GM18520 (cell line): Measurements from ENCODE around the gene PROB1.
A peak's percentile ranks its signal among the peaks of the same experiment; 100 is the strongest.
"Not testable (repeated sequence)": the region's sequence is repeated elsewhere in the genome, so short reads cannot be mapped to it uniquely, and the experiment has no call there.

Experiments used
- ATAC-seq: cut with Tn5 transposase; IDR thresholded peaks from one replicate; pipeline ENCODE4 v1.9.1; 2021; ENCODE audit not compliant: unreplicated experiment

The PROB1 gene

DNA sequence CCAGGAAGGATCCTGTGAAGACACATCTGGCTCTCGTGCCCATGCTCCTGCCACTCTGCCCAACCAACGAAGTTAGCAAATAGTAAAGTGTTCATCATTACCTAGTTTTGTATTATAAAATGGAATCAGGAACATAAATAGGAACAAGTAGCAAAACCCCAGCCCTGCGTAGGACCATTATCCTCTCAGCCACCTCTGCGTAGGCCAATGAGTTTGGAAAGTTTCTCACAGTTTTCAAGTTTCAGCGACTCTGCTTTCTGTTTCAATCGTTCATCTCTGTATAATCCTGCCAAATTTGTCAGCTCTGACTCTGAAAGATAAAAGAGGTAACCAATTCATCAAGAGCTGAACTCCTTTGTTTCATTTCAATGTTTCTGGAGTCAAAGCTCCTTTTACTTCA is 19.1 kb upstream of the PROB1 start:
- ATAC-seq = no peak

DNA sequence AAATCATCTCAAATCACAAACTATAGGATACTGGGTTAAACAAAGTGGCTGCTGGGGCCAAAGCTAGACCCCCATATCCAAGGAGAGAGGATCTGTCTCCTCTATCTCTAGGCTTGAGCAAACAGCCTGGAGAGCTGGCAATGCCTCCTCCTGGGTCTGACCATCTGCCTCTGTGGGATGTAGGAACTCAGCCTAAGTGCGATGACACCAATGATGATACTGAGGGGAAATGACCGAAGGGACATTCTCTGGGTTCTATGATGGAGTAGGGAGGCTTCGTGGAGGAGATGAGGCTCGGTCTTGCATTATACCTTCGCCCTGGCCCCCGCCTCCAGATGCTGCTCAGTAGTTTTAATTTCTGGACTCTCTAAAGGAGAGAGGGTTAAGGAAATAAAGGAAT is 18.2 kb upstream of the PROB1 start:
- no peak for ATAC-seq

DNA sequence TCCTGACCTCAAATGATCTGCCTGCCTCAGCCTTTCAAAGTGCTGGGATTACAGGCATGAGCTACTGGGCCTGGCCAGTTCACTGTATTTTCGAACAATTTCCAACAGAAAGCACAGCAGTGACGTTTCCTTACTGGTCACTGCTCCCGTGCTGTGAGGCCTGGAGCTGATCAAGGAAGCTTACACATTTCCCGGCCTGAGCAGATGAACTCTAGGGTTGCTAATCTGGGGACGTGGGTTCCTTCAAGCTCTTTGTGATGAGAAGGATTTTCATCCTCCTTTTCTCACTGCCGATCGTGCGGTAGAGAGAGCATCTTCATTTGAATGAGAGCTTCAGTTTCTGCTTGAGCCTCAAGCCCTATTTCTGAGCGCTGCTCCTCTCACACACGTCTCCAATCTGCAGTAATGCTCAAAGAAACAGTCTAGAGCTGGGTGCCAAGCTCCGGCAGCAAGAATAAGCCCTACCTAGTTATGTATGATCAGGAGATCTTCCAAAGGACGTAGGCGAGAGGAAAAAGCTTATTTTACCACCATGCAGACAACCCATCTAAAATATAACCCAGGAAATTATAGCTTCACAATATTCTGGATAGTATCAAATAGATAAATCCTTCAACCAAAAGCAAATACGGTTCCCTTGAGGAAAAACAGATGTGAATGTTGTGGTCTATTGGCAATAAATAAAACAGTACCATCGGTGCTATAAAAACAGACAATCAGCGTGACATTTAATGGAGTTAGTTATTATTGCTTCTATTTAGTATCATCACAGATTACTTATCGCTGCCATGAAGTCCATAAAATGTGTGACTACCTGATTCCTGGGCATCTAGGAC is 16.3 kb upstream of the PROB1 start:
- no peak for ATAC-seq

DNA sequence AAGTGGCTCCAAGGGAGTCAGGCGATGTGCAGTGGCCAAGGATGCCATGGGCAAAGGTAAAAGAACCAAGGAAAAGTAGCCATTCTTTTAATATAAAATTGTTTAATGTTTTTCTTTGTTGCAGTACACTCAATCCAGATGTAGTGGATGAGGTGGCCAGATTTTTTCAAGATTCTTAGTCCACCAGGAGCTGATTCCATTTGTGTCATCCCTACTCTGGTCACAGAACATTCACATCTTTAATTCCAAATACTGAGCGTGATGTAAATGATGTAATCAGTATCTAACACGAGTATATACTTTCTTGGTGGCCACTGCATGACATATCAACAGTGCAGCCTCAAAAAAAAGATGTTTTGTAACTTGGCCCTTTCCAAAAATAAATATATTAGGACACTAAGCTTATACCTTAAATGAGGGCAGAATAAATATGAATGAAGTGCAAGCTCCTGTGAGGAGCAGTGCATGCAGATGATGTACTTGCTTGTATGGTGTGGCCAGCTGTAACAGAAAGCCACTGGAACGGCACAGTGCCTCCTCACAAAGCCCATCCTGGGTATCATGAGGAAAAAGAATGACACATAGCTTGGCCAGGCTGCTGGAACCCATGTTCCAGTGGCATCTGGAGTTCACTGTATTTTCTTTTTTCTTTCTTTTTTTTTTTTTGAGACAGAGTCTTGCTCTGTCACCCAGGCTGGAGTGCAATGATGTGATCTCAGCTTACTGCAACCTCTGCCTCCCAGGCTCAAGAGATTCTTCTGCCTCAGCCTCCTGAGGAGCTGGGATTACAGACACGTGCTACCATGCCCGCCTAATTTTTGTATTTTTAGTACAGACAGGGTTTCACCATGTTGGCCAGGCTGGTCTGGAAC is 15.5 kb upstream of the PROB1 start:
- ATAC-seq = no peak

DNA sequence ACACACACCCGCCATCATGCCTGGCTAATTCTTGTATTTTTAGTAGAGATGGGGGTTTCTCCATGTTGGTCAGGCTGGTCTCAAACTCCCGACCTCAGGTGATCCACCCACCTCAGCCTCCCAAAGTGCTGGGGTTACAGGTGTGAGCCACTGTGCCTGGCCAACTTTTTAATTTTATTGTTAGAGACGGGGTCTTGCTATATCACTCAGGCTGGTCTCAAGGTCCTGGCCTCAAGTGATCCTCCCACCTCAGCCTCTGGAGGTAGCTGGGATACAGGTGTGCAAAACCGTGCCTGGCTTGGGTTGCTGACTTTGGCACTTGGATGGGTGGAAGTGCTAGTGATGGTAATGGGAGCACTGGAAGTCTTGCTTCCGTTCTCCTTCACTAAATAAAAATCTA is 14.2 kb upstream of the PROB1 start:
- not testable (repeated sequence) for ATAC-seq

DNA sequence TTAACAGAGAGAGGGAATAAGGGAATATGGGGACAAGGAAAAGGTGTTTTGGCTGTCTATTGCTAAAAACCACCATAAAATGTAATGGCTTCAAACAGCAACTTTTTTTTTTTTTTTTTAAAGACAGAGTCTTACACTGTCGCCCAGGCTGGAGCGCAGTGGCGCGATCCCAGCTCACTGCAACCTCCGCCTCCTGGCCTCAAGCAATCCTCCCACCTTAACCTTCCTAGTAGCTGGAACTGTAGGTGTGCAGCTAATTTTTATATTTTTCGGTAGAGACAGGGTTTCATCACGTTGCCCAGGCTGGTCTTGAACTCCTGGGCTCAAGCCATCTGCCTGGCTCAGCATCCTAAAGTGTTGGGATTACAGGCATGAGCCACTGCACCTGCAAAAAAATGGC is 13.3 kb upstream of the PROB1 start:
- ATAC-seq = no peak

DNA sequence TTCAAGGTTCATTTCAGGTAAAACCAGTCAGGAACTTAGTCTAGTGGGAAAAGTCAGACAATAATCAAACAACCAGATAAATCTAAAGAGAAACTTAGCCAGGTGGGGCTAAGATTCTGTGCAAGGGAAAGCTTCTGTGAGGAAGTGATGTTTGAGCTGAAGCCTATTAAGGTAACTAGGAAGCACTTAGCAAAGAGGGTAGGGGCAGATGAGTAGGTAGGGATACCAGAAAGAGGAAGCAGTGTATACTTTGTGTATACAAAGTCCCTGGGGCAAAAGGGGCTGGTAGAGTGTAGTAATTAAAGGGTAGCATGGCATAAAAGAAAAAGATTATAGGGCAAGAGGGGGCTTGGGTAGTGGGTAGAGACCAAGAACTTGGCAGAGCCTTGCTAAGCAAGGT is 12.6 kb upstream of the PROB1 start:
- no peak for ATAC-seq

DNA sequence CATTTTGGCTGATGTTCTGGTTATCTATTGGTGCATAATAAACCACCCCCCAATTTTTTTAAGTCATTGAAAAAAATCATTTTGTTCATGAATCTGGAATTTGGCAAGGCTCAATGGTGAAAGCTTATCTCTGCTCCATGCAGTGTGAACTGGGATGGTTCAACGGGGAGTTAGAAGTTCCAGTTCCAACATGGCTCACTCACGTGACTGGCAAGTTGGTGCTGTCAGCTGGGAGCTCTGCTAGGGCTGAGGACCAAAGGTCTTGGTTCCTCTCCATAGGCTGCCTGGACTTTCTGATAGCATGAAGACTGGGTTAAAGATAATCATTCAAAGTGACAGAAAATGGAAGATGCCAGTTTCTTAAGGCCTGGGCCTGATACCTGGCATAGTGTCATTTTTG is 12.1 kb upstream of the PROB1 start:
- no peak for ATAC-seq

DNA sequence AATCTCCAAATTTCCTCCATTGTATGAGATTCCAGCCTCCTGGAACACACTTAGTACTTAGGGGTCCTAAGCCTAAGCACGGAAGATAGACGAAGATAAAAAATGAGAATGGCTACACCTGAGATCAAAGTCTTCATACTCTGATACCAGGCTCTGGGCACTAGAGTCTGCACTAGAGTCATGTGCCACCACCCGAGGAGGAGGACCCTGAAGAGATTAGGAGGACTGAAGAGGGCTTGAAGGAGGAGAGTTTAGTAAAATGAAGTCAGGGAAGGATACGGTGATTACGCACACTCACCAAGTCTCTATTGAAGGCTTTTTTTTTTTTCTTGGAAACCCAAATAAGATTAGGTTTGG is 9.6 kb upstream of the PROB1 start:
- no peak for ATAC-seq

DNA sequence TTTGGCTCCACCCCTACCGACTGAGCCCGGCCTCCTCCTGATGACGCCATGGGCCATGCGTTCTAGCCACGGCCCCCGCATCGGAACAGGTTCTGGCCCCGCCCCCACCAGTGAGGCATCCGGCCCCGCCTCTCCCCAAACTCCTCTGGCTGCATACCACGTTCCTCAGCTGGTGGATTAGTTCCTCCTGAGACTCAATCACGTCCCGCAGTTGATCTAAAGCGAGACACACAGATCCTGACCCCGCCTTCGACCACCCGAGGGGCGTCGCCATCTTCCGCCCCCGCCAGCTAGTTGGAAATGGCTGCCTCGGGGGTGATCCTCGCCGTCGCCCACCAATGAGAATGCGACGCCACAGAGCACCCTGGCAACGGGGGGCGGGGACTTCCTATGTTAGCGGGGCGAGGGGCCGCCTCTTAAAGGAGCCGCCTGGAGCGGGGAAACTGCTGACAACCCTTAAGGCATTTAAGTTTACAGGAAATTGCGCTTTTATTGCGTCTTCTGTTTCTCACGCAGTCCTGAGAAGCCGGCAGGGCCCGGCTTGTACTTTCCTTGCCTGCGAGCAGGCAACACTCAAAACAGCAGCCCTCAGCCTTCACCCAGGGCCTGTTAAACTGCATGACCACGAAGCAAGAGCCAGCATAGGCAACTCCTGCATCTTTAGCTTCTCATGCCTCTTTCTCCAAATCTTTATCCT is 9.0 kb upstream of the PROB1 start, which contains the start of gene SPATA24:
TSS of gene SPATA24 (minus strand) at position 303 of the 697 bp plus-strand sequence. CDS start at position 274, 29 bp downstream.
- ATAC-seq = peak; percentile 65

DNA sequence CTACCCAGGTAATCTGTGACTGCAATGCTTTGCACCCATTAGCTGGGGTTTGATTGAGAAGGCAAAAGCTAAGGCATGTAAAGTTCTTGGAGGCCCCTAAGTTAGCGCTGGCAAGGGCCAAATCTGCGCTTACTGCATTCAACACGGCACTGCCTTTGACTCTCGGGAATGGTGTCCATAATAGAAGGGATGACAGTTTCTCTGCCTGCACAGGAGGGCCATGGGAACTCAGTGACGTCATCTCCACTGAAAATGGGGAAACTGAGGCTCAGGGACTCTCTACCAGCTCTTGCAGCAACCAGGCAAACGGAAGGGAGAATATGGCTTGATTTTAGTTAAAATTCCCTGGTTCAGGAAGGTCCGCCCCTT is 8.5 kb upstream of the PROB1 start:
- no peak for ATAC-seq

DNA sequence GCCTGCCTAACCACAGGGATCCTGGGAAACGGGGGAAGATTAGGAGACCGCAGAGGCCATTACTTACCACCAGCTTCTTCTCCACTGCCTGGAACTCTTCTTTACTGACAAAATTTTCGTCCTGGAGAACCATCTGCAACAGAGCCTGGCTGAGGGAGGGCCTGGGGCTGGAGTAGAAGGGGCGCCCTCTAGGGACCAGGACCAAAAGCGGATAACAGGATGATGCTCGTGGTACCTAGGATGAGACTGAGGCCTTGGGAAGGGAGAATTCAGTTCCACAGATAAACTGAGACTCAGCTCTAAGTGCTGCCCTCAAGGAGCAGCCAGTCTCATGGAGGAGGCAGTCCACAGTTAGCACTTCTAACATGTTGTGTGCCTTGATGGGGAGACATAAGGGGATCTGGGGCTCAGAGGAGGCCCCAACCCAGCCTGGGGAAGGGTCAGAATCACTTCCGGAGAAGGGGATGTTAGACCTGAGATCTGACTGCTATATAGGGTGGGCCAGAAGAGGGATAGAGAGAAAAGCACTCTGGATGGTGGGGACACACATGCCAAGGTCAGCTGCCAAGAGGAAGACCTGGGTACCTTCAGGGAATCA is 7.8 kb upstream of the PROB1 start:
- ATAC-seq = no peak

DNA sequence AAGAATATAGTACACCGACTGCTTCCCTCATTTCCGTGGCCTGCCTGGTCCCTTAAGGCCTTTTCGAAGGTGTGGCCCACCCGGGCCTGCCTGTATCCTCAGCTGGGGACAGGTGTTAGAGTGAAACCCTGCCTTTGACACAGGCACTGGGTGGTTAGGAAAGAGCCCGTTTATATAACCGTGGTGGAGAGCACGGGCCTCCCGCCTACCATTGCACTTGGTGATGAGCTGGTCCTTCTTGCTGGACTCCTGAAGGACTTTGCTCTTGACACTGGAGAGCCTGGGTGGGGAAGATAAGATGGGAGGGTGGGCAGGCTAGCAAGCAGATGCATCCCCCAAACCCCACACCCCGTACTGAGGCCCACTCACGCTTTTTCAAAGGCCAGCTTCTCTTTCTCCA is 6.6 kb upstream of the PROB1 start:
- no peak for ATAC-seq

DNA sequence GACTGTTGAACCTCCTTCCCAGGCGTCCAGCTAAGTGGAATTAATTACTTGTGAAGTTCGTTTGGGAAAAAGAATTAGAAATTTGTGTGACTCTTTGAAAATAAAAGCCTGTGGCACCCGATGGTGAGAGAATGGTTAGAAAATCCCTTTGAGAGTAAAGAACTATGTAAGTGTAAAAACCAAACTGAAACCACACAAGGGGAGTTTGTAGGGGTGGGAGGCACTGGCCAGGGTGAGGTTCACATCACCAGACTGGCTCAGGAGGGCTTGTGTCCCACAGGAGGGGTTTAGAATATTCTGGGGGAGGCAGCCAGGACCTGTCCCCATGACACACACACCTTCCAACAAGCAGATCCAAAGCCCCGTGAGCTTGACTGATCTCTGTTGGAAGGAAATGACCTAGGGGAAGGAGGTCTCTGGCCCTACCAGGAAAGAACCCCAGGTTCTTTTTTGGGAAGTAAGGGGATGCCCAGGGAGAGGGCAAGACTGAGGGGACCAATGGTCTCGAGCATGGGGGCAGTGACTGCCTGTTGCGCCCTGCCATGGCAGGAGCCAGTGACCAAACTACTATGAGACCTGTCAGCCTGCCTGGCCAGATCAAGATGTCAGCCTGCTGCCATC is 4.7 kb upstream of the PROB1 start:
- ATAC-seq = peak; percentile 30

DNA sequence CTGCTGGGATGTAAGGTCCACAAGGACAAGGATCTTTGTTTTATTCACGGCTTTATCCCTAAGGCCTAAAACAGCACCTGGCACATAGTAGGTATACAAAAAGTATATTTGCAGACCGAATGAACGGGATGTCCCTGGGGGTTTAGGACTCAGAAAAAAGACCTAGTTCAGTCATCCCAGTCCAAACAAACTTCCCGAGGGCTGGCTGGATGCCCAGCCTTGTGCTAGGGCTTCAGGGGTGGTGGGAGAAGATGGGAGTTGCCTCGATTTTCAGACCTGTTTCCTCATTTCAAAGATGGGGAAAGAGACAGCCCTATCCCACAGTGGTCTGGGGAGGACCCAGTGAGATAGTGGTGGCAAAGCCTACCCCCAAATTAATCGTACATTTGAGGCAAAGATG is 3.0 kb upstream of the PROB1 start:
- no peak for ATAC-seq

DNA sequence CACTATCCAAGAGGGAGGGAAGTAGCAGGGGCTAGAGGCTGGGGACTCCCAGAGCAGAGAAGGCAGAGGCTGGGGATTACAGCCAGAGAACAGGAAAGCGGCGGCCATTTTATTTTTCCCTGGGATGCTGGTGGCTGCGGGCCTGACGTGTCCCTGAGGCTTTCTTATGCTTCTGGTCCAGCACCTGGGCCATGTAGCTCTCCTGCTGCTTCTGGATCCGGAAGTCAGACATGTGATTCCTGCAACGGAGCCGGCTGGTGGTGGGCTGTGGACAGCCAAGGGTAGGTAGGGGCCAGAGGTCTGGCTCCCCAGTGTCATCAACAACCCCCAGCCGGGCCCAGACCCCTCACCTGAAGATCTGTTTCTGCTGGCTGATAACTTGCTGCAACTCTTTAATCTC is 1.8 kb upstream of the PROB1 start:
- ATAC-seq = no peak

DNA sequence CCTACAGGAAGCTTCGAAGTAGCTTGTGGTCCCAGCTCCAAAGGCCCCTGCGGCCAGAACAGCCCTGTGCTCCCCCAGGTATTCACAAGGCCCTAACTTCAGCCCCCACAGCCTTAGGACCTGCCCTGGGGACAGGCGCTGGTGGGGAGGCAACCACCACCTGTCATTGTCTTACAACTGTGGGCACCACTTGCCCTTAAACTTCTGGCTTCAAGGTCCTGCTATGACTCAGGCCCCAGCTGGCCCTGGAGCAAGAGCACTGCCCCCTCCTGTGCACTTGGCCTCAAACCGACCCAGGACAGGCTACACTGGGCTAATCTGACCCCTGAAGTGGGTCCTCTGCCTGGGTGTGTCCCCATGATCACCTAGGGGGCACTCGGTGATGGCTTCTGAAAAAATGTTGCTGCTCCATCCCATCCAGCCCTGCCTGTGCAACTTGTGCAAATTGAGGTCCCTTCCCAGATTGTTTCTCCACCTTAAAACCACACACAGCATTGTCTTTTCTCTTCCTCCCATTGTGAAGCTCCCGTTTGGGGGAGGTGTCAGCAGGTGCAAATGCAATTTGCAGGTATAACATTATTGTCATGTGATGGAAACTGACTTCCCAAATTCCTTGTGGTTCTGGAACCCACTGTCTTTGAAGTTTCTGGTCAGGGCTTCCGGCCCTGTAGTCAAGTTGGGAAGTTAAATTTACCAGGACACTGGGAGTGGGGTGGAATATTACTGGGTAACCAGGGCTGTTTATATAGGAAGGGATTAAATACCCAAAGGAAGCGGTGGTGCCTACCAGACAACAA is 1.1 kb upstream of the PROB1 start:
- ATAC-seq = no peak

DNA sequence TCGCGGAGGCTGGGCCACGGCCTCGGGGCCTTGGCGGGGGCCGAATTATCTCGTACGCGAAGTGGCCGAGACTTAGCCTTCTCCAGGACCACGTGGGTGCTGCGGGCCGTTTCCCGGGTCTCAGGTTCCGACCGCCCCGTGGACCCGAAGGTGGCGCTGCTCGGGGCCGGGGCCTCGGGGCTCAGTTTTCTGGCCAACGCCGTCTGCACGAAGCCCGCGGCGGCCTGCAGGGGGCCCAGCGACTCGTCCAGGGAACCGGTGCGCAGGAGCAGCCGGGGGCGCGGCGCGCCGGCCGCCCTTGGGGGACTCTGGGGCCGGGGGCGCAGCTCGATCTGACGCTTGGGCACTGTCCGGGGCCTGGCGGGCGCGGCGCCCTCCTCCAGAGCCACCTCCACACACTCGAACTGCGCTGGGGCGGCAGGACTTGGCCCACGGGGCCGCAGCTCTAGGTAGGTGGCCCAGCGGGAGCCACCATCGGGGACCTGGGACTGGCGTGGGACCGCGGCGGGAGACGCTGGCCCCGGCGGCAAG is 716 bp downstream of the PROB1 start:
- no peak for ATAC-seq

DNA sequence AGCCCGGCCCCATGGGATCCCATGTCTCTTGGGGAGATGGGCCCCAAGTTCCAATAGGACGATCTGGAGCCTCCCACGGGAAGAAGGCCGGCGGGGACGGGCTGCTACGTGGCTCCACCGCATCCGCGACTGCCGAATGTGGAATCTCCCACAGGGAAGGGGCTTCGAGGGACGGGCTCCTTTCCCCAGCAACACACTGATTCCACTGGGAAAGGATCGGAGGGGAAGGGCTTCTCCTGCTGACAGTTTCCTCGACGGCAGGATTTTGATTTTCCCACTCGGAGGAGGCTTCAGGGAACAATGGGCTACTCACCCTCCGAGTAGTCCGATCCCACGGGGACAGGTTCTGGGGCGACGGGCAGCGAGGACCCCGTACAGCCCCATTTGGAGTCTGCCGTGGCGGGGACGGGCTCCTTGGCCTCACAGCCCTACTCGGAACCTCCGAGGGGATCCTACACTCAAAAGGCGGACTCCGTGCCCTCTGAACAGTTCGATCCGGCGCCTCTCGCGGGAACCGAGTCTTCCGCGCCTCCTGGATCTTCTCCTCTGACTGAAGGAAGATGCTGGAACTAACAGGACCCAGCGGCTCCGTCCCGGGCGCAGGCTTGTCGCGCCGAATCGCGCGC is 1.3 kb downstream of the PROB1 start:
- ATAC-seq = no peak
